Gastrocnemius medialis (tissue), 4 donors: Measurements from ENCODE around the gene THRB. TPM values are rescaled to one million over a fixed set of nuclear protein-coding genes. Genes with fewer than 3 reads are reported as not detected.

Source experiments
- ATAC-seq, 2 donors: fragments of 150-250 bp; one replicate each; pipeline ENCODE4 v1.9.1; 2016
- DNase-seq, 2 donors: peaks; one replicate each; pipeline ENCODE4 v3.0.0-alpha.2; 2019
- H3K27ac ChIP-seq, 4 donors: fragments of 200-600 bp; sonication (generic); 1 replicate in 1 of 4; 2 replicates in 3 of 4; pipeline ENCODE4 v1.5.1; 2016 to 2018; ENCODE audit warnings: mild to moderate bottlenecking in 2 of 4, moderate library complexity in 1 of 4
- H3K27me3 ChIP-seq, 3 donors: fragments of 200-600 bp; sonication (generic) in 2 of 3; 1 replicate in 1 of 3; 2 replicates in 2 of 3; pipeline versions ENCODE4 v1.5.1 to v1.6.0; 2016 to 2019; ENCODE audit warnings: mild to moderate bottlenecking in 1 of 3, moderate library complexity in 1 of 3
- H3K36me3 ChIP-seq, 2 donors: fragments of 200-600 bp; sonication (generic) in 1 of 2; one replicate each; pipeline ENCODE4 v1.5.1; 2017 to 2018
- H3K4me1 ChIP-seq, 2 donors: fragments of 200-600 bp; sonication (generic) in 1 of 2; one replicate each; pipeline ENCODE4 v1.5.1; 2016 to 2017; ENCODE audit warnings: mild to moderate bottlenecking in 2 of 2
- H3K4me3 ChIP-seq, 4 donors: fragments of 200-600 bp; sonication (generic) in 3 of 4; 1 replicate in 1 of 4; 2 replicates in 3 of 4; pipeline ENCODE4 v1.5.1; 2016 to 2019; ENCODE audit warnings: mild to moderate bottlenecking in 2 of 4
- H3K9me3 ChIP-seq, 3 donors: fragments of 200-600 bp; sonication (generic) in 2 of 3; 1 replicate in 1 of 3; 2 replicates in 2 of 3; pipeline ENCODE4 v1.5.1; 2016 to 2019
- POLR2A ChIP-seq, 2 donors: fragments of 450-650 bp; IDR thresholded peaks; one replicate each; pipeline ENCODE4 v1.6.1; 2017; ENCODE audit warnings: antibody characterized with exemption in 2 of 2, mild to moderate bottlenecking in 2 of 2, moderate library complexity in 2 of 2
- in situ Hi-C, 4 donors: fragments of 200-750 bp; cut with MboI; loops; one replicate each; pipeline versions ENCODE4 v1.15.0 to v1.8.0; 2017; ENCODE audit warnings: low sequenced_read_pairs in 4 of 4
- intact Hi-C: fragments of 100-400 bp; cut with DNase I; formaldehyde crosslinking; loops from one replicate; pipeline ENCODE4 v1.15.1; 2023; ENCODE audit warnings: low total_unique reads
- total RNA-seq, 4 donors: library from RNA; depleted of rRNA; stranded (reverse); fragments of >200 nt; gene quantifications; one replicate each; pipeline versions ENCODE4 v1.1.0 to v1.2.3, GENCODE V29; 2016
- TF ChIP-seq, protein P1 (sequence below), 5 experiments: fragments of 450-650 bp in 3 of 5; fragments of 200-600 bp in 2 of 5; sonication (generic) in 2 of 5; IDR thresholded peaks in 4 of 5; conservative IDR thresholded peaks in 1 of 5; 1 replicate in 4 of 5; 2 replicates in 1 of 5; pipeline ENCODE4 v1.5.1; 2016 to 2019; ENCODE audit warnings: antibody characterized with exemption in 5 of 5, mild to moderate bottlenecking in 3 of 5, moderate library complexity in 3 of 5

Gene THRB
- total RNA-seq, 4 donors from 2014 or later = 20.1 to 60.0 (median 25.3) TPM

DNA sequence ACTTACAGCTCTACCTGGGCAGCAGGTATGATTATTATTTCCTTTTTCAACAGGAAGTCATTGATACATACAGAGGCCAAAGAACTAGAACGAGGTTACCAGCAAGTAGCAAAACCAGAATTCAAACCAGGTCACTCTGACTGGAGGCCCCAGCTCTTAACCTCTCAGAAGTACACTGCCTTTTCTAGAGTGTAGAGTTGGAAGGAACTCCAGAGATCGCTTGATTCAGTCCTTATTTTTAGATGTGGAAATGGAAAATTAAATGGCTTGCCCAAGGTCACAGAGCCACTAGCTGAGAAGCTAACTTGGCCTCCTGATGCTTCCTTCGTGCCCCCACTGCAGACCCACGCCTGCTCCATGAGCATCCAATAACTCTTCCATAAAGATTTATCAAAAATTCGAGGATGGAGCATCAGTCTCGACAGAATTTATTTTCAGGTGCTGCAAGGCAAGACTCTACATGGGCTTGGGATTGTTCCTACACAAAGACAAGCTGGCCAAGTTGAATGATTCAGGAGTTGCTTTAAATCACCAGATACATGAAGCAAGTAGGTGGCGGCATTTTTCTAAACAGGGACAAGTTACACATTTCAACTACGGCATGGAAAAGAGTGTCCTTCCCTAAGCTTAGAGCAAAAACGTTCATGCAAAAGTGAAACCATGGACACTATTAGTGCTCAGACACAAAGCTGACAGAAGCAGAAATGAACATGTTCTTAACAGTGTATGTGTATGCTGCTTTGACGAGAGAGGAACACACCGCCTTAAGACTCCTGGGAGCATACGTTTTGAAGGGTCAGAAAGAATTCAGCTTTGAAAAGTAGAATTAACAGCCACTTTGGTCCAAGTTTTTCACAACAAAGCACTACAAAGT lies 235.7 kb downstream of the THRB start:
- Histone ChIP-seq H3K9me3 (no peaks in the 10 kb centered on the region), H3K27me3 (no peaks in the 10 kb centered on the region), H3K27ac (peak overlapping the region; percentile 66 to 91 (median 86)), H3K36me3 (no peaks in the 10 kb centered on the region), H3K4me3 (peak overlapping the region; percentile 23 to 38 (median 26)), H3K4me1 (peaks cover 45 to 86% of the 10 kb centered on the region in 2 donors)
- in situ Hi-C loops (loop anchor here in 2 of 4 donors (25.0 kb wide), 1 partner anchor 428 kb away; no protein-coding TSS in a partner anchor), intact Hi-C loops (loop anchor here (5.0 kb wide), 2 partner anchors 62 to 383 kb away; no protein-coding TSS in a partner anchor)
- peak in 1 of 2 donors; percentile 25 for DNase-seq
- ATAC-seq = peak; percentile 60 to 69
- TF ChIP-seq POLR2A (IDR thresholded peaks at IDR 0.05) = no peak
- TF ChIP-seq, protein P1, sequence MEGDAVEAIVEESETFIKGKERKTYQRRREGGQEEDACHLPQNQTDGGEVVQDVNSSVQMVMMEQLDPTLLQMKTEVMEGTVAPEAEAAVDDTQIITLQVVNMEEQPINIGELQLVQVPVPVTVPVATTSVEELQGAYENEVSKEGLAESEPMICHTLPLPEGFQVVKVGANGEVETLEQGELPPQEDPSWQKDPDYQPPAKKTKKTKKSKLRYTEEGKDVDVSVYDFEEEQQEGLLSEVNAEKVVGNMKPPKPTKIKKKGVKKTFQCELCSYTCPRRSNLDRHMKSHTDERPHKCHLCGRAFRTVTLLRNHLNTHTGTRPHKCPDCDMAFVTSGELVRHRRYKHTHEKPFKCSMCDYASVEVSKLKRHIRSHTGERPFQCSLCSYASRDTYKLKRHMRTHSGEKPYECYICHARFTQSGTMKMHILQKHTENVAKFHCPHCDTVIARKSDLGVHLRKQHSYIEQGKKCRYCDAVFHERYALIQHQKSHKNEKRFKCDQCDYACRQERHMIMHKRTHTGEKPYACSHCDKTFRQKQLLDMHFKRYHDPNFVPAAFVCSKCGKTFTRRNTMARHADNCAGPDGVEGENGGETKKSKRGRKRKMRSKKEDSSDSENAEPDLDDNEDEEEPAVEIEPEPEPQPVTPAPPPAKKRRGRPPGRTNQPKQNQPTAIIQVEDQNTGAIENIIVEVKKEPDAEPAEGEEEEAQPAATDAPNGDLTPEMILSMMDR (IDR thresholded peaks at IDR 0.05 in 4 of 5, conservative IDR thresholded peaks at IDR 0.05 in 1 of 5) = no peak

DNA sequence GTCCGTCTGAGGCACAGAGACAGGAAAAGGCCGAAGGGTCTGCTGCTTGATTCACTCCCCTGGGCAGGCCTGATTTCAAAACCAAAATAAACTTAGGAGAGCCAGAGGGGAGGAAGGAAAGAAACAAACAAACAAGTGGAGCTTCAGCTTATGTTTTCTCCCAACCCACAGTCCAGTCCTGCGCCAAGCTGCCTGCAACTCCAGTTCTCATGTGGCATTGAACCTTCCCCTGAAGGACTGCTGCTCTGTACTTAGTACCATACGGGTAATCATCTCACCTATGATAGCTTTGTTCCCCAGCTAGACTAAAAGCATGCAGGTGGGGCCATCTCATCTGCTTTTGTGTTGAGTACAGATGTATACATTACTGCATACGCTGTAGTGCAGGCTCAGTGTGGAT lies 236.4 kb downstream of the THRB start:
- Histone ChIP-seq H3K4me3 (no peak overlapping the region), H3K27me3 (no peaks in the 10 kb centered on the region), H3K36me3 (no peaks in the 10 kb centered on the region), H3K4me1 (peaks cover 41 to 83% of the 10 kb centered on the region in 2 donors), H3K9me3 (no peaks in the 10 kb centered on the region), H3K27ac (peak overlapping the region; percentile 66 to 91 (median 86))
- in situ Hi-C loops (loop anchor here in 2 of 4 donors (25.0 kb wide), 1 partner anchor 429 kb away; no protein-coding TSS in a partner anchor), intact Hi-C loops (loop anchor here (5.0 kb wide), 2 partner anchors 61 to 384 kb away; no protein-coding TSS in a partner anchor)
- ATAC-seq = no peak
- TF ChIP-seq POLR2A (IDR thresholded peaks at IDR 0.05) = no peak
- TF ChIP-seq, protein P1 (IDR thresholded peaks at IDR 0.05 in 4 of 5, conservative IDR thresholded peaks at IDR 0.05 in 1 of 5) = no peak
- DNase-seq = no peak

DNA sequence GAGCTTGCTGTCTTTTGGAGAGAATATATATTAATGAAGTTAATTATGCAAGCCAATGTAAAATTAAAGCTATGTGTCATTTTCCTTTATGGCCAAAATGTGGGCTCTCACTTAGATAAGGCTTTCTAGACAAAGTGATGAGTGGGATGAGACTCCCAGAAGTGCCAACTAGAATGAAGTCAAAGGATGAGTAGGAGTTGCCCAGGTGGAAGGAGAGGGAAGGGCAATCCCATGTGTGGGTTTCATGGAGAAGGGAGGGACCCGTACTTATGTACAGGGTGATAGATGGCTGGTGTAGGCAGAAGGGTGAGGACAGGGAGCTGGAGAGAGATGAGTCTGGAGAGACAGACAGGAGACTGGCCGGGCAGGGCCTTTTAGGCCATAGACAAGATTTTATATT lies 239.2 kb downstream of the THRB start:
- H3K9me3 ChIP-seq = no peaks in the 10 kb centered on the region
- H3K4me1 ChIP-seq = peaks cover 31 to 65% of the 10 kb centered on the region in 2 donors
- in situ Hi-C loops (loop anchor here in 2 of 4 donors (25.0 kb wide), 1 partner anchor 432 kb away; no protein-coding TSS in a partner anchor), intact Hi-C loops (loop anchor here (5.0 kb wide), 2 partner anchors 58 to 387 kb away; no protein-coding TSS in a partner anchor)
- H3K4me3 ChIP-seq = no peak overlapping the region
- ATAC-seq = no peak
- TF ChIP-seq, protein P1 (IDR thresholded peaks at IDR 0.05 in 4 of 5, conservative IDR thresholded peaks at IDR 0.05 in 1 of 5) = no peak
- TF ChIP-seq POLR2A (IDR thresholded peaks at IDR 0.05) = no peak
- no peaks in the 10 kb centered on the region for H3K36me3 ChIP-seq
- no peak for DNase-seq
- no peak overlapping the region for H3K27ac ChIP-seq
- no peaks in the 10 kb centered on the region for H3K27me3 ChIP-seq

DNA sequence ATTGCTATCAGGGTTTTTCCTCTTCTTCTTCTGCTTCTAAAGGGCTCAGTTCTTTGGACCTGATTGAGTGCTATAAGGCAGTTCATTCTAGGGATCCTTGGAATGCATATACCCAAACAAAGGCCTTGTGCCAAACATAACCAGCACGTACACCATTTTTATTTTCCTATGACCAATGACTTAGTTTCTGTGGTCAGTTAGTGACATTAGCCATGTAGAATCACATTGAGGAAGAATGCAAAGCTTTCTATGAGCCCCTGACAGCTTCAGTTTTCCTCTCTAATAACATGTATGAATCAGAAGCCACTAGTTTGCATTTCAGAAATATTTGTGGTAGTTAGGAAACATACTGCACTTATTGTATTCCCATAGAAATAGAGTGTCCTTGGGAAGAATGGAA lies 240.0 kb downstream of the THRB start:
- TF ChIP-seq, protein P1 (IDR thresholded peaks at IDR 0.05 in 4 of 5, conservative IDR thresholded peaks at IDR 0.05 in 1 of 5) = no peak
- TF ChIP-seq POLR2A (IDR thresholded peaks at IDR 0.05) = no peak
- Histone ChIP-seq H3K9me3 (no peaks in the 10 kb centered on the region), H3K27me3 (no peaks in the 10 kb centered on the region), H3K4me3 (no peak overlapping the region), H3K4me1 (peaks cover 27 to 57% of the 10 kb centered on the region in 2 donors), H3K36me3 (no peaks in the 10 kb centered on the region), H3K27ac (no peak overlapping the region)
- in situ Hi-C loops = loop anchor here in 2 of 4 donors (25.0 kb wide), 1 partner anchor 433 kb away; no protein-coding TSS in a partner anchor
- intact Hi-C loops = loop anchor here (5.0 kb wide), 2 partner anchors 57 to 388 kb away; no protein-coding TSS in a partner anchor
- no peak for ATAC-seq
- DNase-seq = no peak
